Sigmoid colon (tissue), 7 donors: ENCODE results near the gene RMND1. TPM values are rescaled to one million over a fixed set of nuclear protein-coding genes. Genes with fewer than 3 reads are reported as not detected.
"Not testable (repeated sequence)": the region's sequence is repeated elsewhere in the genome, so short reads cannot be mapped to it uniquely, and the experiment has no call there.

Source experiments
- DNase-seq: peaks from one replicate; pipeline ENCODE4 v3.0.0-alpha.2; 2019
- H3K27ac ChIP-seq, 4 donors: fragments of 200-600 bp; sonication (generic); one replicate each; pipeline ENCODE4 v1.5.1; 2016 to 2019; ENCODE audit warnings: mild to moderate bottlenecking in 1 of 4
- H3K27me3 ChIP-seq, 3 donors: fragments of 200-600 bp; sonication (generic); one replicate each; pipeline ENCODE4 v1.5.1; 2019; ENCODE audit warnings: mild to moderate bottlenecking in 1 of 3
- H3K36me3 ChIP-seq, 4 donors: fragments of 200-600 bp; sonication (generic); one replicate each; pipeline ENCODE4 v1.5.1; 2016 to 2019
- H3K4me1 ChIP-seq, 4 donors: fragments of 200-600 bp; sonication (generic); one replicate each; pipeline ENCODE4 v1.5.1; 2017 to 2019
- H3K4me3 ChIP-seq, 4 donors: fragments of 200-600 bp; sonication (generic); one replicate each; pipeline ENCODE4 v1.5.1; 2017 to 2019; ENCODE audit warnings: mild to moderate bottlenecking in 2 of 4, moderate library complexity in 1 of 4
- H3K9me3 ChIP-seq, 4 donors: fragments of 200-600 bp in 3 of 4; sonication (generic) in 3 of 4; one replicate each; pipeline versions ENCODE4 v1.5.1 to v1.6.1; 2013 to 2019
- EP300 ChIP-seq, 4 donors: sonication (generic); formaldehyde crosslinking; IDR thresholded peaks; one replicate each; pipeline ENCODE4 v1.6.1; 2017; ENCODE audit warnings: antibody characterized with exemption in 4 of 4
- POLR2A ChIP-seq, 2 donors: fragments of 450-650 bp; IDR thresholded peaks; one replicate each; pipeline ENCODE4 v1.6.1; 2016; ENCODE audit warnings: antibody characterized with exemption in 2 of 2, mild to moderate bottlenecking in 2 of 2, moderate library complexity in 2 of 2
- POLR2AphosphoS5 ChIP-seq, 4 donors: sonication (generic); formaldehyde crosslinking; IDR thresholded peaks; one replicate each; pipeline ENCODE4 v1.6.1; 2017; ENCODE audit warnings: antibody characterized with exemption in 4 of 4
- WGBS, 2 donors: extraction: QIAGEN DNeasy Blood & Tissue Kit; methylation state at CpG; one replicate each; pipeline ENCODE4 v1.1.7; 2013; 5-methylcytosine and 5-hydroxymethylcytosine counted together
- intact Hi-C: fragments of 100-400 bp; cut with DNase I; formaldehyde crosslinking; loops from one replicate; pipeline ENCODE4 v1.15.1; 2023
- polyA plus RNA-seq, 3 donors: library from polyadenylated mRNA; stranded (reverse); fragments of 200-250 nt; gene quantifications; one replicate each; pipeline ENCODE4 v1.2.3, GENCODE V29; 2013
- total RNA-seq, 4 donors: library from RNA; depleted of rRNA; stranded (reverse); fragments of >200 nt; gene quantifications; one replicate each; pipeline ENCODE4 v1.1.0, GENCODE V29; 2016
- TF ChIP-seq, protein P1 (sequence below), 4 experiments: fragments of 450-650 bp in 3 of 4; fragments of 200-600 bp in 1 of 4; IDR thresholded peaks; one replicate each; pipeline ENCODE4 v1.5.1; 2016 to 2019; ENCODE audit warnings: antibody characterized with exemption in 4 of 4, mild to moderate bottlenecking in 3 of 4, moderate library complexity in 2 of 4
- donor health status: healthy with polysubstance abuse.
- donor health status: Bipolar disorder and iron deficiency.
- donor health status: healthy.

Gene RMND1
- total and polyA plus RNA-seq, 7 donors = 12.4 to 26.3 (median 16.9) TPM

GRCh38 chr6:151475653-151476523 is 24.0 kb upstream of the RMND1 start:
- 31 to 39% methylated on average over 16 of the region's 16 CpGs for WGBS, 2 donors
- H3K9me3 ChIP-seq = no peaks in the 10 kb centered on the region
- intact Hi-C loops = loop anchor here (2.0 to 10.0 kb wide), 3 partner anchors 34 to 583 kb away; no protein-coding TSS in a partner anchor

DNA sequence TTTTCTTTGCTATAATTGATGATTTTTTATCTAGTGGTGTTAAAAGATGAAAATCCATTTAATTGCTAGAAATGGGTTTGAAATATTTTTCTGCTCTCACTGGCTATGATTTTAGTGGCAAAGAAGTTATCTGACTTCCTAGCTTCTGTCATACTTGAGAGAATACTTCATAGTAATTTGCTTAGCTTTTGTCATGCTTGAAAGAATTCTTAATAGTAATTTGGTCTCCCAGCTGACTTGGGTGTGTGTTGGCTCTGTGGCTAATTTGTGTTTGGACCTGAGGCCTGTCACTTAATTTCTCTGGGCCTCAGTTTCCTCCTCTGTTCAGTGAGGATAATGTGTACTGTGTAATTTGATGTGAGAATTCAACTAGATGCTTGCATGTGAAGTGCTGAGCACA is 12.8 kb upstream of the RMND1 start:
- Histone ChIP-seq H3K36me3 (peaks cover 0 to 59% (median 7%) of the 10 kb centered on the region in 4 donors), H3K9me3 (no peaks in the 10 kb centered on the region), H3K27ac (no peak overlapping the region), H3K4me1 (peaks cover 0 to 12% (median 5%) of the 10 kb centered on the region in 4 donors), H3K27me3 (no peaks in the 10 kb centered on the region), H3K4me3 (no peak overlapping the region)
- no peak for TF ChIP-seq POLR2AphosphoS5 (IDR thresholded peaks at IDR 0.05)
- TF ChIP-seq POLR2A (IDR thresholded peaks at IDR 0.05) = no peak
- TF ChIP-seq, protein P1, sequence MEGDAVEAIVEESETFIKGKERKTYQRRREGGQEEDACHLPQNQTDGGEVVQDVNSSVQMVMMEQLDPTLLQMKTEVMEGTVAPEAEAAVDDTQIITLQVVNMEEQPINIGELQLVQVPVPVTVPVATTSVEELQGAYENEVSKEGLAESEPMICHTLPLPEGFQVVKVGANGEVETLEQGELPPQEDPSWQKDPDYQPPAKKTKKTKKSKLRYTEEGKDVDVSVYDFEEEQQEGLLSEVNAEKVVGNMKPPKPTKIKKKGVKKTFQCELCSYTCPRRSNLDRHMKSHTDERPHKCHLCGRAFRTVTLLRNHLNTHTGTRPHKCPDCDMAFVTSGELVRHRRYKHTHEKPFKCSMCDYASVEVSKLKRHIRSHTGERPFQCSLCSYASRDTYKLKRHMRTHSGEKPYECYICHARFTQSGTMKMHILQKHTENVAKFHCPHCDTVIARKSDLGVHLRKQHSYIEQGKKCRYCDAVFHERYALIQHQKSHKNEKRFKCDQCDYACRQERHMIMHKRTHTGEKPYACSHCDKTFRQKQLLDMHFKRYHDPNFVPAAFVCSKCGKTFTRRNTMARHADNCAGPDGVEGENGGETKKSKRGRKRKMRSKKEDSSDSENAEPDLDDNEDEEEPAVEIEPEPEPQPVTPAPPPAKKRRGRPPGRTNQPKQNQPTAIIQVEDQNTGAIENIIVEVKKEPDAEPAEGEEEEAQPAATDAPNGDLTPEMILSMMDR (IDR thresholded peaks at IDR 0.05) = no peak
- no peak for TF ChIP-seq EP300 (IDR thresholded peaks at IDR 0.05)
- intact Hi-C loops = no loop called here
- DNase-seq = no peak

More at GRCh38 chr6:151475653-151476523, 24.0 kb upstream of the RMND1 start:
- no peak overlapping the region for H3K27ac ChIP-seq
- H3K36me3 ChIP-seq = no peaks in the 10 kb centered on the region
- no peak for TF ChIP-seq EP300 (IDR thresholded peaks at IDR 0.05)
- no peak for TF ChIP-seq POLR2AphosphoS5 (IDR thresholded peaks at IDR 0.05)
- TF ChIP-seq, protein P1 (IDR thresholded peaks at IDR 0.05) = peak in 3 of 4 experiments; percentile 16 to 74 (median 56)
- no peaks in the 10 kb centered on the region for H3K27me3 ChIP-seq
- no peak overlapping the region for H3K4me3 ChIP-seq
- no peak for DNase-seq
- peaks cover 0 to 7% (median 2%) of the 10 kb centered on the region in 4 donors for H3K4me1 ChIP-seq

- DNase-seq = no peak
- H3K4me1 ChIP-seq = peaks cover 0 to 17% (median 8%) of the 10 kb centered on the region in 4 donors
- H3K27ac ChIP-seq = no peak overlapping the region
- intact Hi-C loops = no loop called here
- WGBS, 2 donors = 92 to 96% methylated on average over 4 of the region's 4 CpGs
- TF ChIP-seq EP300 (IDR thresholded peaks at IDR 0.05) = no peak
- TF ChIP-seq POLR2A (IDR thresholded peaks at IDR 0.05) = no peak
- no peak for TF ChIP-seq POLR2AphosphoS5 (IDR thresholded peaks at IDR 0.05)
- TF ChIP-seq, protein P1 (IDR thresholded peaks at IDR 0.05) = no peak
- H3K4me3 ChIP-seq = no peak overlapping the region
- H3K27me3 ChIP-seq = no peaks in the 10 kb centered on the region
- H3K36me3 ChIP-seq = peaks cover 0 to 68% (median 9%) of the 10 kb centered on the region in 4 donors
- H3K9me3 ChIP-seq = no peaks in the 10 kb centered on the region
These were observed 9.7 kb upstream of the RMND1 start for GRCh38 chr6:151461673-151462072.

GRCh38 chr6:151455751-151456398 is 3.9 kb upstream of the RMND1 start:
- H3K27me3 ChIP-seq, H3K27ac ChIP-seq, DNase-seq, H3K9me3 ChIP-seq, H3K4me3 ChIP-seq: not testable (repeated sequence)
- peaks cover 0 to 43% (median 7%) of the 10 kb centered on the region in 4 donors for H3K36me3 ChIP-seq
- WGBS, 2 donors = 38 to 71% methylated on average over 7 of the region's 10 CpGs
- peaks cover 0 to 38% (median 26%) of the 10 kb centered on the region in 4 donors for H3K4me1 ChIP-seq
- intact Hi-C loops = loop anchor here (10.0 kb wide), 1 partner anchor 571 kb away; no protein-coding TSS in a partner anchor
